K562 (cell line): Measurements from ENCODE around the gene ZBTB2. TPM values are rescaled to one million over a fixed set of nuclear protein-coding genes. Genes with fewer than 3 reads are reported as not detected.

Experiments
- ATF6 ChIP-seq: sonication (generic); formaldehyde crosslinking; IDR thresholded peaks from 2 replicates; pipeline ENCODE4 v1.4.0; 2020; ENCODE audit warnings: mild to moderate bottlenecking, missing genetic modification reagents
- CCNT2 ChIP-seq: IDR thresholded peaks from 2 replicates; pipeline ENCODE4 v1.6.1; 2011; ENCODE audit warnings: borderline replicate concordance, low read depth, mild to moderate bottlenecking, moderate library complexity, mixed read lengths, low read length; ENCODE audit not compliant: insufficient read length; ENCODE audit errors: extremely low read depth
- CREB3 ChIP-seq: fragments of 450-650 bp; conservative IDR thresholded peaks from 2 replicates; pipeline ENCODE4 v1.6.1; 2016; ENCODE audit warnings: missing genetic modification characterization, low read depth, mild to moderate bottlenecking, missing compliant biosample characterization, moderate library complexity
- DMBX1 ChIP-seq: fragments of 250-450 bp; sonication (Bioruptor Pico); IDR thresholded peaks from 2 replicates; pipeline ENCODE4 v1.8.0; 2022; ENCODE audit warnings: inconsistent platforms, mild to moderate bottlenecking, moderate library complexity, borderline replicate concordance
- FOXK2 ChIP-seq, 2 experiments: fragments of 450-650 bp; IDR thresholded peaks in 1 of 2; conservative IDR thresholded peaks in 1 of 2; 2 replicates each; pipeline ENCODE4 v1.6.1; 2016; ENCODE audit warnings: low read depth in 2 of 2, mild to moderate bottlenecking in 1 of 2
- HDAC3 ChIP-seq: fragments of 450-650 bp; IDR thresholded peaks from 2 replicates; pipeline ENCODE4 v1.6.1; 2018; ENCODE audit warnings: borderline replicate concordance, mild to moderate bottlenecking, moderate library complexity; ENCODE audit not compliant: partially characterized antibody
- HMG20A ChIP-seq: fragments of 450-650 bp; formaldehyde crosslinking; conservative IDR thresholded peaks from 2 replicates; pipeline ENCODE4 v1.4.0; 2020; ENCODE audit warnings: mild to moderate bottlenecking, mixed read lengths
- MAFF ChIP-seq: IDR thresholded peaks from 2 replicates; pipeline ENCODE4 v1.6.1; 2012; ENCODE audit warnings: low read length, improper control_type of control experiment
- PREB ChIP-seq: sonication (generic); formaldehyde crosslinking; IDR thresholded peaks from 2 replicates; pipeline ENCODE4 v1.8.1; 2023; ENCODE audit warnings: mild to moderate bottlenecking, missing genetic modification reagents
- RBFOX2 ChIP-seq: fragments of 200-400 bp; formaldehyde crosslinking; IDR thresholded peaks from 2 replicates; pipeline ENCODE4 v1.6.1; 2017; ENCODE audit warnings: low read depth, mild to moderate bottlenecking, low read length, moderate library complexity
- RBM15 ChIP-seq: fragments of 200-400 bp; formaldehyde crosslinking; IDR thresholded peaks from 2 replicates; pipeline ENCODE4 v1.6.1; 2018; ENCODE audit warnings: mild to moderate bottlenecking, low read length, moderate library complexity; ENCODE audit not compliant: insufficient read depth
- RBM17 ChIP-seq: fragments of 200-400 bp; formaldehyde crosslinking; IDR thresholded peaks from 2 replicates; pipeline ENCODE4 v1.6.1; 2017; ENCODE audit warnings: low read depth, mild to moderate bottlenecking, low read length, borderline replicate concordance
- SMAD1 ChIP-seq: fragments of 150-350 bp; IDR thresholded peaks from 2 replicates; pipeline ENCODE4 v1.6.1; 2014; ENCODE audit warnings: low read length, low read depth; ENCODE audit not compliant: partially characterized antibody
- TCFL5 ChIP-seq: fragments of 250-450 bp; sonication (Bioruptor Pico); conservative IDR thresholded peaks from 2 replicates; pipeline ENCODE4 v1.6.1; 2021; ENCODE audit warnings: mild to moderate bottlenecking, moderate library complexity, matching md5 sums
- ZFP36 ChIP-seq: fragments of 150-350 bp; IDR thresholded peaks from 2 replicates; pipeline ENCODE4 v1.6.1; 2018; ENCODE audit warnings: low read length, low read depth; ENCODE audit not compliant: partially characterized antibody
- ZNF41 ChIP-seq: fragments of 250-450 bp; sonication (Bioruptor Pico); conservative IDR thresholded peaks from 2 replicates; pipeline ENCODE4 v1.4.0; 2020; ENCODE audit warnings: mild to moderate bottlenecking
- polyA plus RNA-seq, 8 experiments: library from polyadenylated mRNA; depleted of rRNA in 4 of 8; stranded (reverse) in 5 of 8; unstranded in 3 of 8; fragments of >200 nt; fragmentation: Nextera tagmentation in 2 of 8; fragmentation: Illumina TruSeq in 1 of 8; extraction: Ambion mirVana in 2 of 8; extraction: Trizol in 1 of 8; gene quantifications; 2 replicates each; pipeline versions ENCODE4 v1.2.1 to v1.2.3, GENCODE V29; 2011 to 2014; ENCODE audit warnings: inconsistent platforms in 1 of 8, missing spikeins in 1 of 8
- total RNA-seq, 7 experiments: library from RNA; depleted of rRNA in 6 of 7; stranded (reverse); fragments of >200 nt in 6 of 7; fragmentation: Illumina TruSeq in 2 of 7; extraction: Trizol in 2 of 7; gene quantifications; 2 replicates each; pipeline versions ENCODE4 v1.2.1 to v1.2.3, GENCODE V29; 2011 to 2021; ENCODE audit warnings: low replicate concordance in 1 of 7
- TF ChIP-seq, protein P1 (sequence below): sonication (generic); formaldehyde crosslinking; IDR thresholded peaks from 2 replicates; pipeline ENCODE4 v1.8.0; 2022; ENCODE audit warnings: mild to moderate bottlenecking, low read depth, missing genetic modification reagents
- TF ChIP-seq, protein P2 (sequence below): sonication (generic); formaldehyde crosslinking; IDR thresholded peaks from 2 replicates; pipeline ENCODE4 v1.9.0; 2022; ENCODE audit warnings: mild to moderate bottlenecking, missing genetic modification reagents
- TF ChIP-seq, protein P3 (sequence below): sonication (generic); formaldehyde crosslinking; IDR thresholded peaks from 2 replicates; pipeline ENCODE4 v1.8.0; 2022; ENCODE audit warnings: mild to moderate bottlenecking, missing genetic modification reagents

Gene ZBTB2
- total and polyA plus RNA-seq, 9 of the 15 experiments (the other 6 are each of a cell fraction or from before 2014, with no cell fraction given), result 5.1 to 26.2 (median 16.4) TPM

- TF ChIP-seq RBFOX2, result no peak
- no peak for TF ChIP-seq PREB (CRISPR knock-in tag)
- TF ChIP-seq HDAC3, result no peak
- no peak for TF ChIP-seq CREB3 (tag)
- TF ChIP-seq CCNT2, result peak; percentile 27
- no peak for TF ChIP-seq HMG20A (CRISPR knock-in tag)
- TF ChIP-seq ZNF41 (CRISPR knock-in tag), result no peak
- TF ChIP-seq RBM15, result no peak
- TF ChIP-seq, protein P1, sequence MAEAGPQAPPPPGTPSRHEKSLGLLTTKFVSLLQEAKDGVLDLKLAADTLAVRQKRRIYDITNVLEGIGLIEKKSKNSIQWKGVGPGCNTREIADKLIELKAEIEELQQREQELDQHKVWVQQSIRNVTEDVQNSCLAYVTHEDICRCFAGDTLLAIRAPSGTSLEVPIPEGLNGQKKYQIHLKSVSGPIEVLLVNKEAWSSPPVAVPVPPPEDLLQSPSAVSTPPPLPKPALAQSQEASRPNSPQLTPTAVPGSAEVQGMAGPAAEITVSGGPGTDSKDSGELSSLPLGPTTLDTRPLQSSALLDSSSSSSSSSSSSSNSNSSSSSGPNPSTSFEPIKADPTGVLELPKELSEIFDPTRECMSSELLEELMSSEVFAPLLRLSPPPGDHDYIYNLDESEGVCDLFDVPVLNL (CRISPR knock-in tag), result no peak
- TF ChIP-seq DMBX1, result no peak
- TF ChIP-seq, protein P2, sequence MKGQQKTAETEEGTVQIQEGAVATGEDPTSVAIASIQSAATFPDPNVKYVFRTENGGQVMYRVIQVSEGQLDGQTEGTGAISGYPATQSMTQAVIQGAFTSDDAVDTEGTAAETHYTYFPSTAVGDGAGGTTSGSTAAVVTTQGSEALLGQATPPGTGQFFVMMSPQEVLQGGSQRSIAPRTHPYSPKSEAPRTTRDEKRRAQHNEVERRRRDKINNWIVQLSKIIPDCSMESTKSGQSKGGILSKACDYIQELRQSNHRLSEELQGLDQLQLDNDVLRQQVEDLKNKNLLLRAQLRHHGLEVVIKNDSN (CRISPR knock-in tag), result 0 out of 2 replicates have a peak, but pooled peaks have one; percentile 57
- TF ChIP-seq RBM17, result no peak
- no peak for TF ChIP-seq TCFL5 (CRISPR knock-in tag)
- TF ChIP-seq, protein P3, sequence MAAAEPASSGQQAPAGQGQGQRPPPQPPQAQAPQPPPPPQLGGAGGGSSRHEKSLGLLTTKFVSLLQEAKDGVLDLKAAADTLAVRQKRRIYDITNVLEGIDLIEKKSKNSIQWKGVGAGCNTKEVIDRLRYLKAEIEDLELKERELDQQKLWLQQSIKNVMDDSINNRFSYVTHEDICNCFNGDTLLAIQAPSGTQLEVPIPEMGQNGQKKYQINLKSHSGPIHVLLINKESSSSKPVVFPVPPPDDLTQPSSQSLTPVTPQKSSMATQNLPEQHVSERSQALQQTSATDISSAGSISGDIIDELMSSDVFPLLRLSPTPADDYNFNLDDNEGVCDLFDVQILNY (CRISPR knock-in tag), result no peak
- no peak for TF ChIP-seq MAFF
- TF ChIP-seq SMAD1, result no peak
- TF ChIP-seq ZFP36, result peak; percentile 63
- peak; percentile 70 to 80 for TF ChIP-seq FOXK2 (conservative IDR thresholded peaks at IDR 0.05 in 1 of 2, IDR thresholded peaks at IDR 0.05 in 1 of 2; ENCODE audit: low read depth in 2 of 2)
- no peak for TF ChIP-seq ATF6 (CRISPR knock-in tag)
These were observed at the start of gene ZBTB2 (continued) for GRCh38 chr6:151391471-151392413.
